ENCODE results near the gene KRTAP4-9.
"Not testable (repeated sequence)": the region's sequence is repeated elsewhere in the genome, so short reads cannot be mapped to it uniquely, and the experiment has no call there.

The KRTAP4-9 gene

GRCh38 chr17:41098042-41098441, 7.1 kb upstream of the KRTAP4-9 start, which contains the start of gene KRTAP4-8:
KRTAP4-8 (minus strand) TSS chr17:41098142; CDS start chr17:41098084, 58 bp downstream.
- no peak for DNase-seq (ENCODE audit: low read depth)

- DNase-seq (ENCODE audit: low read depth) = no peak
Measured at GRCh38 chr17:41098481-41098880, 6.7 kb upstream of the KRTAP4-9 start.

- not testable (repeated sequence) for DNase-seq (ENCODE audit: low read depth)
Measured at GRCh38 chr17:41099682-41100480, 5.3 kb upstream of the KRTAP4-9 start.

GRCh38 chr17:41101586-41102259, 3.5 kb upstream of the KRTAP4-9 start, which contains the start of gene KRTAP4-16:
KRTAP4-16 (minus strand) TSS chr17:41102209; CDS start chr17:41102209, 0 bp downstream.
- DNase-seq (ENCODE audit: low read depth) = no peak

- DNase-seq (ENCODE audit: low read depth) = no peak
Measured at GRCh38 chr17:41103896-41104295, 1.3 kb upstream of the KRTAP4-9 start.

- not testable (repeated sequence) for DNase-seq (ENCODE audit: low read depth)
Measured at GRCh38 chr17:41104386-41105038, 677 bp upstream of the KRTAP4-9 start.

GRCh38 chr17:41107941-41108450, 2.8 kb downstream of the KRTAP4-9 start:
- no peak for DNase-seq (ENCODE audit: low read depth)

- DNase-seq (ENCODE audit: low read depth) = not testable (repeated sequence)
Measured at GRCh38 chr17:41108728-41109386, 3.7 kb downstream of the KRTAP4-9 start.

GRCh38 chr17:41111151-41111885, 6.1 kb downstream of the KRTAP4-9 start:
- no peak for DNase-seq (ENCODE audit: low read depth)

GRCh38 chr17:41116297-41116696, 11.1 kb downstream of the KRTAP4-9 start:
- DNase-seq (ENCODE audit: low read depth) = no peak

GRCh38 chr17:41117846-41118386, 12.7 kb downstream of the KRTAP4-9 start, which contains the start of gene KRTAP4-11:
KRTAP4-11 (minus strand) TSS chr17:41118373; CDS start chr17:41118315, 58 bp downstream.
- DNase-seq (ENCODE audit: low read depth) = not testable (repeated sequence)

- DNase-seq (ENCODE audit: low read depth) = no peak
Measured at GRCh38 chr17:41118721-41119120, 13.5 kb downstream of the KRTAP4-9 start.

- DNase-seq (ENCODE audit: low read depth) = not testable (repeated sequence)
Measured at GRCh38 chr17:41119696-41120690, 14.8 kb downstream of the KRTAP4-9 start.

GRCh38 chr17:41121742-41122141, 16.6 kb downstream of the KRTAP4-9 start:
- no peak for DNase-seq (ENCODE audit: low read depth)

GRCh38 chr17:41123292-41123990, 18.3 kb downstream of the KRTAP4-9 start:
- DNase-seq (ENCODE audit: low read depth) = not testable (repeated sequence)

- DNase-seq (ENCODE audit: low read depth) = not testable (repeated sequence)
Measured at GRCh38 chr17:41123991-41124371, 18.8 kb downstream of the KRTAP4-9 start, which contains the start of gene KRTAP4-12. KRTAP4-12 (minus strand) TSS chr17:41124182; CDS start chr17:41124122, 60 bp downstream.

GRCh38 chr17:41125064-41125463, 19.9 kb downstream of the KRTAP4-9 start:
- no peak for DNase-seq (ENCODE audit: low read depth)

- DNase-seq (ENCODE audit: low read depth) = no peak
Measured at GRCh38 chr17:41126412-41126811, 21.2 kb downstream of the KRTAP4-9 start.

- DNase-seq (ENCODE audit: low read depth) = no peak
Measured at GRCh38 chr17:41127371-41127770, 22.2 kb downstream of the KRTAP4-9 start.

Data from activated T-cell treated with anti-CD3 and anti-CD28 coated beads for 1 hour (primary cell).